GM12873 (cell line): Measurements from ENCODE around the gene NTHL1.

Source experiments
- CTCF ChIP-seq: IDR thresholded peaks from 2 replicates; pipeline ENCODE4 v1.5.1; 2012; ENCODE audit warnings: low read depth, mild to moderate bottlenecking, moderate library complexity, low read length, control low read depth; ENCODE audit not compliant: insufficient read depth; ENCODE audit errors: missing control alignments

Gene NTHL1

GRCh38 chr16:2053897-2054296, 6.3 kb upstream of the NTHL1 start:
- TF ChIP-seq CTCF, result no peak

DNA sequence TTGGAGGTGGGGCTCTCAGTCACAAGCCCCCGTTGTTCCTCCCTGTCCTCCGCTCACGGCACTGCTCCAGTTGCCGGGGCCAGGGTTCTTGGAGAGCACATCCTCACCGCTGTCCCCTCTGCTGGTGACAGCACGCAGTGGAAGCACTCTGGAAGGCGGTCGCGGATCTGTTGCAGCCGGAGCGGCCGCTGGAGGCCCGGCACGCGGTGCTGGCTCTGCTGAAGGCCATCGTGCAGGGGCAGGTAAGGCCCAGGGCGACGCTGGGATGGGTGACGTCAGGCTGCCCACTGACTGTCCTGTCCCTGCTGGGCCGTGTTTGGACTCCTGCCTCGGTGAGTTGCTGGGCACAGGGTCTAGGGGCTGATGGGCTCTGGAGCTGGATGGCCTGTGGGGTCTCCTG, 5.6 kb upstream of the NTHL1 start:
- no peak for TF ChIP-seq CTCF

DNA sequence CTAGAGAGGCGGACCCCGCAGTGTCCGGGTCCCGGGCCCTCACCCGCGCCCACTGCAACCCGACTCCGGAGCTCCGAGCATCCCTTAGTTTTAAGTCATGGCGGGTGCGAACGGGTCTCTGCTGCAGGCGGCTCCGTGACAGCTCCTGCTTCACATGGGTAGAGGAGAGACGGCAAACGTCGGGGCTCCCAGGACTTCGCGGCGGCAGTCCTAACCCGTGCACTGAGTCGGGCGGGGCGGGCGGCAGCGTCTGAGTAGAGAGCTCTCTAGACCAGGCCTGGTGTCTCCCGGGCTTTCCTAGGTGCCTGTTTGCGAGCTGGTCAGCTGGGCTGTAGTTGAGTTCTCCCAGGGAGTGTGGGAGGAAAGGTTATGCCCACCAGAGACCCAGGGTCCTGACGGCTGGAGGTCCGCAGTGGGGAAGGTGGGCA, 496 bp upstream of the NTHL1 start:
- no peak for TF ChIP-seq CTCF

GRCh38 chr16:2046893-2047329, 723 bp downstream of the NTHL1 start:
- TF ChIP-seq CTCF, result no peak

DNA sequence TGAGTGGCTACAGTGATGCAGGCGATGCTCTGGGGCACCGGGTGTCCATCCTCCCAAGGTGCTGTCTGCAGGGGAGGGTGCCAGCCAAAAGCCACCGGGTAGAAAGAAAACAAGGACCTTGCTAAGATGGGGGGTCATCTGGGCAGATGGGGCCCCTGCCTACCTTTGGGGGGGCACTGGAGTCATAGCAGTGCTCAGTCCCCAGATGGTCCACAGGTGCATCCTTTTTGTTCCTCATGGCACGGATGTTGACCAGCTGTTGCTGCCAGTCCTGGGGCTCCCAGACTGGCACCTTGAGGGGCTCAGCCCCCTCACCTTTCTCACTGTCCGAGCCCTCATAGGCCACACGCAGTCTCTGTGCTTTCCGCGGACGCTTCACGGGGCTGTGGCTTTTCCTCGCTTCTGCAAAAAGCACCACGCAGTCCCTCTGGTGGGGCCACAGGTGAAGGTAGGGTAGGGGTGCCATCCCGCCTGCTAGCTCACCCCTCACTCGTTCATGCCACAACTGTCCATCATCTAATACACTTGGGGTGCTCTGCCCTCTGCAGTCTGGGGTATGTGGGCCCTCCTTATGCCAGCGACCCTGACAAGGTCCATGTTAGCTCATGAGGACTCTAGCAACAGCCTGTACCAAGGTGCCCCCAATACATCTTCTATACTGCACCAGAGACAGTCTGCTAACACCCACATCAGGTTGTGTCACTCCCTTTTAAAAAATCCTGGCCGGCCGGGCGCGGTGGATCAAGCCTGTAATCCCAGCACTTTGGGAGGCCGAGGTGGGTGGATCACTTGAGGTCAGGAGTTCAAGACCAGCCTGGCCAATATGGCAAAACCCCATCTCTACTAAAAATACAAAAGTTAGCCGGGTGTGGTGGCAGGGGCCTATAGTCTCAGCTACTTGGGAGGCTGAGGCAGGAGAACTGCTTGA, 1.4 kb downstream of the NTHL1 start:
- TF ChIP-seq CTCF, result no peak

DNA sequence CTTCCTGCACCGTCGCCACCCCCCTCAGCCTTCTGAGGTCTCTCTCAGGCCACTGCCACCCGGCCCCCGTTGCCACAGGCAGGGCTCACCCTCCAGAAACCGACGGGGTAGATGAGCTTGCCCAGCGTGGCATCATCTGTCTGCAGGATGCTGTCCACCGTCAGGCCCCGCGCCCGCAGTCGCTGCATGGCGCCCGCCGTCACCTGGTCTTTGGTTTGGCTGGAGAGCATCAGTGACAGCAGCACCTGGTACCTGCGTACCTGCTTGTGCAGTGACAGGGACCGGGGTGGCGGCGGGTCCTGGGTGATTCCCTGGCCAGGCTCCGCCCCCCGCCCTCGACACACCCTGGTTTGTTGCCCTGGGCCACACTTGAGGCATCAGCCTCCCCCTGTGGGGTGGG, 3.1 kb downstream of the NTHL1 start:
- TF ChIP-seq CTCF, result no peak

- no peak for TF ChIP-seq CTCF
These were observed 3.8 kb downstream of the NTHL1 start for GRCh38 chr16:2043667-2044451.
